DND-41 (cell line): ENCODE results near the gene RPS6KB2.

ENCODE experiments used
- ATAC-seq: fragments of 200-7000 bp; cut with Tn5 transposase; 3 replicates; pipeline ENCODE4 v1.9.1; 2021; ENCODE audit warnings: low read depth; ENCODE audit not compliant: insufficient read depth
- DNase-seq: peaks from one replicate; pipeline ENCODE4 v3.0.0-alpha.2; 2020
- H2AFZ ChIP-seq: 2 replicates; pipeline ENCODE4 v1.6.0; 2012; ENCODE audit warnings: low read depth, low read length
- H3K27ac ChIP-seq: 2 replicates; pipeline ENCODE4 v1.5.1; 2012; ENCODE audit warnings: low read length, inconsistent platforms
- H3K27me3 ChIP-seq: fragments of 200-600 bp; sonication (generic); 2 replicates; pipeline ENCODE4 v1.6.0; 2012; ENCODE audit warnings: low read length, mild to moderate bottlenecking, inconsistent platforms; ENCODE audit not compliant: insufficient read depth, poor library complexity
- H3K36me3 ChIP-seq: 2 replicates; pipeline ENCODE4 v1.5.1; 2012; ENCODE audit warnings: low read length, inconsistent platforms; ENCODE audit not compliant: insufficient read depth
- H3K4me1 ChIP-seq: 2 replicates; pipeline ENCODE4 v1.5.1; 2012; ENCODE audit warnings: mild to moderate bottlenecking, low read length; ENCODE audit not compliant: insufficient read depth
- H3K4me2 ChIP-seq: 2 replicates; pipeline ENCODE4 v1.6.0; 2012; ENCODE audit warnings: mild to moderate bottlenecking, moderate library complexity, low read length, inconsistent platforms; ENCODE audit not compliant: insufficient read depth
- H3K4me3 ChIP-seq, 2 experiments: fragments of 200-600 bp in 1 of 2; shearing (Covaris generic) in 1 of 2; 2 replicates each; pipeline ENCODE4 v1.5.1; 2012 to 2016; ENCODE audit warnings: inconsistent platforms in 2 of 2, low read length in 2 of 2, mild to moderate bottlenecking in 2 of 2, low read depth in 1 of 2, moderate library complexity in 1 of 2
- H3K79me2 ChIP-seq: 2 replicates; pipeline ENCODE4 v1.6.0; 2012; ENCODE audit warnings: low read length, inconsistent platforms; ENCODE audit not compliant: insufficient read depth
- H3K9ac ChIP-seq: 2 replicates; pipeline ENCODE4 v1.6.0; 2012; ENCODE audit warnings: low read depth, mild to moderate bottlenecking, inconsistent platforms, low read length, moderate library complexity
- H3K9me3 ChIP-seq: 2 replicates; pipeline ENCODE4 v1.5.1; 2012; ENCODE audit warnings: low read length, moderate library complexity, mild to moderate bottlenecking, inconsistent platforms; ENCODE audit not compliant: insufficient read depth, severe bottlenecking
- H4K20me1 ChIP-seq: 2 replicates; pipeline ENCODE4 v1.6.0; 2012; ENCODE audit warnings: low read length; ENCODE audit not compliant: insufficient read depth
- CTCF ChIP-seq: IDR thresholded peaks from 2 replicates; pipeline ENCODE4 v1.5.1; 2012; ENCODE audit warnings: borderline replicate concordance, low read length, moderate library complexity, mild to moderate bottlenecking; ENCODE audit not compliant: poor library complexity, severe bottlenecking; ENCODE audit errors: extremely low read depth
- EZH2 ChIP-seq: IDR thresholded peaks from 3 replicates; pipeline ENCODE4 v1.6.1; 2012; ENCODE audit warnings: borderline replicate concordance, low read depth, mild to moderate bottlenecking, moderate library complexity, low read length, inconsistent platforms; ENCODE audit not compliant: severe bottlenecking

Gene RPS6KB2

DNA sequence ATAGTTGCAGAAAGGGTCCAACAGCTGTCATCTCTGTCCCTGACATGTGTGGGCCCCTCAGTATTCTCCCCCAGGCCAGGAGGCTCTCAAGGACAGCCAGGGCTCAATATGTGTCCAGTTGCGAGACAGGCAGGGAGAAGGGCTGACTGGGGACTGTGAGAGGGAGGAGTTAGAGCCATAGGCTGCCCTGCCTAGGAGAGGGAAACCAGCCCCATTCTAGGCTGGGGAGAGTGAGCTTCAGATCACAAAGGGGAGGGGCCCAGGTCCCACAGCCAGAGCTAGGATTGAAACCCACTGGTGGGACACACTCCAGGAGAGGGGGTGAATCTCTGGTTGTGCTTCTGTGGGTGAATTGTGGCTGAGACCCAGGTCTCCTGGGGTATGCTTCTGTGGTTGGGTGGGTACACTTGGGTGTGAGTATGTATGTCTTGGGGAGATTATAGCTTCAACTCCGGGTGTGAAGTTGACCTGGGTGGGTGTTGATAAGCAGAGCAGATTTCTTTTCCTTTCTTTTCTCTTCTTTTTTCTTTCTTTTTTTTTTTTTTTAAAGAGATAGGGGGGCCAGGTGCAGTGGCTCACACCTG, 14.9 kb upstream of the RPS6KB2 start:
- ATAC-seq: no peak
- Histone ChIP-seq H3K27me3 (no peaks in the 10 kb centered on the region), H3K36me3 (no peaks in the 10 kb centered on the region; the same call in 1 of the 2 replicates), H3K27ac (peak overlapping the region; percentile 64), H3K79me2 (peaks cover 16% of the 10 kb centered on the region), H3K9ac (peak overlapping the region; percentile 20; the same call in 1 of the 2 replicates), H4K20me1 (no peaks in the 10 kb centered on the region), H3K4me3 (no peak overlapping the region), H3K9me3 (no peaks in the 10 kb centered on the region), H2AFZ (no peak overlapping the region), H3K4me2 (no peak overlapping the region), H3K4me1 (peaks cover 77% of the 10 kb centered on the region)
- TF ChIP-seq CTCF (no peak), EZH2 (no peak)
- DNase-seq: peak; percentile 52

DNA sequence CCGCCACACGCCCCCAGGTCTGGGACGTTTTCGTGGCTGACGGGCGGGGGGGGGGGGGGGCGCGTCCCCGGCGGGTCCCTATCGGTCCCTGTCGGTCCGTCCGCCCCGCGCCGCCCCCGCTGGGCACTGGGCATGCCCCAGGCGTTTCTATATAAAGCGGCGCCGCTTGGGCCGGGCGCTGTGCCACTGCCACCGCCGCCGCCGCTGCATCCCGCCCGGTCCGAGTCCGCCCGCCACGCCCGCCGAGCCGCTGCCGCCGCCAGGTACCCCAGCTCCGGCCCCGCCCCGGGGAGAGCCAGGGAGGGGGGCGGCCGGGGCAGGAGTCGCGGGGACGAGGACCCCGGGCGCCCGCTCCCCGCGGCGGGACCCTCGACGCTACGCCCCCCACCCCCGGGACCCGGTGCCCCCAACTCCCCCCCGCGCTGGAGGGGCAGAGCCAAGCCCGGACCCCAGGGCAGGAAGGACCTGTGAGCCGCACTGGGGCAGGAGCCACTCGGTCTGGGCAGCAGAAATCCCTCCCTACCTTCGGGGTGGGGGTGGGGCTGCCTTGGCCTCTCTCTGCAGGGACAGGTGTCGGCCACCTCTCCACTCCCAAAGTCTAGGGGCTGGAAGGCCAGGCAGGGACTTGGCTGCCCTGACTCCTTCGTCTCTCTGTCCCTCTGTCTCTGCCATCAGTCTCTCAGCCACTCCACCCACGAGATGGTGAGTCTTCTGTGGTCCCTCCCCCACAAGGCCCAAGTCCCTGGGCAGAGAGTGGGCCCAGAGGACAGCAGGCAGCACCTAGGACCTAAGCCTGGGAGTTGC, 12.6 kb upstream of the RPS6KB2 start, which contains the start of gene CARNS1:
Gene CARNS1, plus strand, starts transcription at position 178 of the 804 bp plus-strand sequence. Its CDS starts 522 bp downstream, at position 700.
- H3K27ac ChIP-seq: peak within 1 kb of the TSS; percentile 93
- ATAC-seq: no peak
- H3K36me3 ChIP-seq: peaks cover 6% of the 10 kb centered on the region; the same call in 1 of the 2 replicates
- no peak for DNase-seq
- peaks cover 35% of the 10 kb centered on the region for H3K79me2 ChIP-seq
- H3K9ac ChIP-seq: peak within 1 kb of the TSS; percentile 91
- peaks cover 75% of the 10 kb centered on the region for H3K4me1 ChIP-seq
- TF ChIP-seq EZH2: no peak
- TF ChIP-seq CTCF: no peak
- H3K9me3 ChIP-seq: no peaks in the 10 kb centered on the region
- no peaks in the 10 kb centered on the region for H3K27me3 ChIP-seq
- H4K20me1 ChIP-seq: no peaks in the 10 kb centered on the region
- H3K4me3 ChIP-seq: peak within 1 kb of the TSS in 1 of 2 experiments; percentile 44; a peak in 1 of 4 replicates
- H3K4me2 ChIP-seq: peak within 1 kb of the TSS; percentile 95
- no peak within 1 kb of the TSS for H2AFZ ChIP-seq

DNA sequence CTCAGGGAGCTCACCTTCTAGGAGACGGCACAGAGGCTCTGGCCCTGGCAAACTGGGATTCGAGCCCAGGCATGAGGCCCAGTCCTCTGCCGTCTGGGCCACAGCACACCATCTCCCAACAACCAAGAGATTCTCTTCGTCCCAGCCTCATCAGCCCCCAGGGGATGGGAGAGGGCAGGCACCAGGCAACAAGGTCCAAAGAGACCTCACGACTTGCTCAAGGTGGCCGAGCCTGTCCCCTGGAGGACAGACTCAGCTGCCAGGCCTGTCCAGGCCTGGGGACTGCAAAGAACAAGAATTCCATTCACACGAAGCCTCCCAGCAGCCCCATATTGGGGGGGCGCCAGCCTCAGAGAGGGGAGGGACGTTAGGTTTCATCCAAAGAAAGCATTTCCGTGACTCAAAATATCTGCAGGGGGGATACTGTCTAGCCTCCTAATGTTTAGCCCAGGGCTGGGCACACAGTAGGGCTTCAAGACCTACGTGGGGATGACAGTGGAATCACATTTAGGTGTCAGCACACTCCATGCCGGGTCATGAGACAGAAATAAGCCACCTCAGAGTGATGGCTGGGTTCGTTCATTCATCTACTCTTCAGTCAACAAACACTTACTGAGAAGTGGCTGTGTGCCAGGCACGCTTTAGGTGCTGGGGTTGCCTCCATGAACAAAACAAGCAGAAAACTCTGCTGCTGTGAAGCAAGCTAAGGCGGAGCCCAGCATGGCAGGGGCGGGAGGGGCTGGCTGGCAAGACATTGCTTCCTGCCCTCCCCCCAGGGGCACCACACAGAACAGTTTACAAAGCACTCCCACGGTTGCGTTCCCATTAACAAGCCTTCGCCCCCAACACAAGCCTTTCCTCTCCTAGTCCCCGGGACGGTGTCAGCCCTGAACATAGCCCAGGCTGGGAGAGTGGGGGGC, 11.6 kb upstream of the RPS6KB2 start:
- DNase-seq (peak; percentile 92), ATAC-seq (peak; percentile 69)
- H3K9ac ChIP-seq: peak overlapping the region; percentile 91
- no peaks in the 10 kb centered on the region for H4K20me1 ChIP-seq
- H3K4me2 ChIP-seq: peak overlapping the region; percentile 95
- H3K27ac ChIP-seq: peak overlapping the region; percentile 93
- no peaks in the 10 kb centered on the region for H3K27me3 ChIP-seq
- peak overlapping the region; percentile 21; the same call in 1 of the 2 replicates for H2AFZ ChIP-seq
- H3K79me2 ChIP-seq: peaks cover 37% of the 10 kb centered on the region
- peaks cover 71% of the 10 kb centered on the region for H3K4me1 ChIP-seq
- peaks cover 6% of the 10 kb centered on the region; the same call in 1 of the 2 replicates for H3K36me3 ChIP-seq
- TF ChIP-seq CTCF (no peak), EZH2 (no peak)
- no peaks in the 10 kb centered on the region for H3K9me3 ChIP-seq
- peak overlapping the region in 1 of 2 experiments; percentile 44; a peak in 2 of 4 replicates for H3K4me3 ChIP-seq
